Gastroesophageal sphincter (tissue), 3 donors: ENCODE data around the gene CTRB2.

Experiments used
- POLR2A ChIP-seq, 2 donors: fragments of 450-650 bp; IDR thresholded peaks; one replicate each; pipeline ENCODE4 v1.6.1; 2017; ENCODE audit warnings: antibody characterized with exemption in 2 of 2, mild to moderate bottlenecking in 2 of 2, moderate library complexity in 1 of 2
- TF ChIP-seq, protein P1 (sequence below), 4 experiments: fragments of 200-600 bp in 2 of 4; fragments of 450-650 bp in 2 of 4; sonication (generic) in 1 of 4; IDR thresholded peaks; one replicate each; pipeline ENCODE4 v1.5.1; 2017 to 2019; ENCODE audit warnings: antibody characterized with exemption in 4 of 4, mild to moderate bottlenecking in 2 of 4, moderate library complexity in 2 of 4

DNA sequence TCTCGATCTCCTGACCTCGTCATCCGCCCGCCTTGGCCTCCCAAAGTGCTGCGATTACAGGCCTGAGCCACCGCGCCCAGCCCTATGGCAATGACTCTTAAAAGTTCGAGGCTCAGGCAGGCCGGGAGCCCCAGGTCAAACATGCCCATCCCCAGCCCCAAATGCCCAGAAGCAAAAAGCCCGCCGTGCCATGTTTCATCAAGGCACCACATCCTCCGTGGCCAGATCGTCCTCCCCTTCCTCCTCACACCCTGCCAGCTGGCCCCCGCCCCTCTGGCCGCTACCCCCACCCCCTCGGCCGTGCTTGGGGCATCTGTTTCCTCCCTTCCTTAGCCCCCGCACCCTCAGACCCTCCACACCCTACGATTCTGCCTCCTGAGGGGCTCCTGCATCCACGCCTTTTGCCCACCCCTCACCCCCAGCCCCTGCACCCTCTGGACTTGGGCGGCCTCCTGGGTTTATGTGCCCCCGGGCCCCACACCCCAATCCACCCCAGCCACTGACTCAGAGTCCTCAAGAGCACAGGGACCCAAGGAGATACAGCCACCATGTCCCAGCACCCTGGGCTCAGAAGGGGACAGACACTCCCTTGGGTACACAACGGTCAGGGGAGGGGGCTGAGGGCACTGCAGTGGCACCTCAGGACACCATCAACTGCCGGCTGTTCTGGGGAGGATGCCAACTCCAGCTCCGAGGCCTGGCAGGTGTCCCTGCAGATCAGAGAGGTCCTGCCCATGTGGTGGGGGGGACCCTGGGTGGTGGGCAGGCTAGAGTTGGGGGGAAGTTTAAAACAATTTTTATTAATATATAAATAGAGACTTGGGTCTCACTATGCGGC lies 18.9 kb upstream of the CTRB2 start:
- TF ChIP-seq, protein P1, sequence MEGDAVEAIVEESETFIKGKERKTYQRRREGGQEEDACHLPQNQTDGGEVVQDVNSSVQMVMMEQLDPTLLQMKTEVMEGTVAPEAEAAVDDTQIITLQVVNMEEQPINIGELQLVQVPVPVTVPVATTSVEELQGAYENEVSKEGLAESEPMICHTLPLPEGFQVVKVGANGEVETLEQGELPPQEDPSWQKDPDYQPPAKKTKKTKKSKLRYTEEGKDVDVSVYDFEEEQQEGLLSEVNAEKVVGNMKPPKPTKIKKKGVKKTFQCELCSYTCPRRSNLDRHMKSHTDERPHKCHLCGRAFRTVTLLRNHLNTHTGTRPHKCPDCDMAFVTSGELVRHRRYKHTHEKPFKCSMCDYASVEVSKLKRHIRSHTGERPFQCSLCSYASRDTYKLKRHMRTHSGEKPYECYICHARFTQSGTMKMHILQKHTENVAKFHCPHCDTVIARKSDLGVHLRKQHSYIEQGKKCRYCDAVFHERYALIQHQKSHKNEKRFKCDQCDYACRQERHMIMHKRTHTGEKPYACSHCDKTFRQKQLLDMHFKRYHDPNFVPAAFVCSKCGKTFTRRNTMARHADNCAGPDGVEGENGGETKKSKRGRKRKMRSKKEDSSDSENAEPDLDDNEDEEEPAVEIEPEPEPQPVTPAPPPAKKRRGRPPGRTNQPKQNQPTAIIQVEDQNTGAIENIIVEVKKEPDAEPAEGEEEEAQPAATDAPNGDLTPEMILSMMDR (IDR thresholded peaks at IDR 0.05) = no peak
- no peak for TF ChIP-seq POLR2A (IDR thresholded peaks at IDR 0.05)
